Retinal pigment epithelial cell (primary cell): ENCODE measurements around the gene MTCH2.
"Not testable (repeated sequence)": the region's sequence is repeated elsewhere in the genome, so short reads cannot be mapped to it uniquely, and the experiment has no call there.

Source experiments
- DNase-seq: peaks from one replicate; pipeline ENCODE4 v3.0.0-alpha.2; 2010; ENCODE audit warnings: low read depth
- H3K4me3 ChIP-seq: 2 replicates; pipeline ENCODE4 v1.5.1; 2011; ENCODE audit warnings: mild to moderate bottlenecking, low read length, control low read depth, moderate library complexity
- CTCF ChIP-seq: conservative IDR thresholded peaks from 2 replicates; pipeline ENCODE4 v1.5.1; 2011; ENCODE audit warnings: low read depth, low read length, control low read depth, inconsistent platforms

The MTCH2 gene

DNA sequence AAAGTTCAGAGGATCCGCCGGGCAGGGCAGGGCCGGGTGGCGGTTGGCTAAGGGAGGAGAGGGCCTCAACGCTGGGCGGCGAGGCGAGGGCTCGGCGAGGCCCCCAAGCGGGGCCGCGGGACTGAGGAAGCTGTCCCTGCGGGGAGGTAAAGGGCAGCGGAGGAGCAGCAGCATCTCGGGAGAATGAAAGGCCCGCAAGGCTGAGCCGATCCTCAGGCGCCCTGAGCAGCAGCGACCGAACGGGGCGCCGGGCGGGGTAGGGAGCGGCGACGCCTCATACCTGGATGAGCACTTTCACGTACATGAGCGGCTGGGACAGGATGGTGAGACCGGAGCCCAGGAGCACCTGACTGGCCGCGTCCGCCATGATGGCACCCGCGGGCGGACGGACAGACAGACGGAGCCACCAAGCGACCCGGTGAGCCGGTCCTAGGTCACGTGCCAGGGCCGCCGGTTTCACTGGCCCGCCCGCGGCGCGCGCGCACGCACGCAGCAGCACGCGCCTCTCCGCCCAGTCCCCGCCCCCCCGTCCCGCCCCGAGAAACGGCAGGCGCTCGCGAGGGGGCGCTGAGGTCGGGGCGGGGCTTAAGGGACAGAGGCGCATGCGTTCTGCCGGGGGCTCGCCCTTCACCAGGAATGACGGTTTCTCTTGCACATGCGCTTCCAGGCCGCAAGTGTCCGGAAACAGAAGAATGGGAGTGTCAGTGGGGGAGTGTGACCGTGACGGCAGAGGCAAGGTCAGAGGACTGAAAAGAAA lies at the start of gene MTCH2:
TSS of gene MTCH2 (minus strand) at position 461 of the 757 bp plus-strand sequence. CDS start at position 367, 94 bp downstream.
- H3K4me3 ChIP-seq = peak within 1 kb of the TSS; percentile 82
- TF ChIP-seq CTCF = no peak
- peak; percentile 84 for DNase-seq

DNA sequence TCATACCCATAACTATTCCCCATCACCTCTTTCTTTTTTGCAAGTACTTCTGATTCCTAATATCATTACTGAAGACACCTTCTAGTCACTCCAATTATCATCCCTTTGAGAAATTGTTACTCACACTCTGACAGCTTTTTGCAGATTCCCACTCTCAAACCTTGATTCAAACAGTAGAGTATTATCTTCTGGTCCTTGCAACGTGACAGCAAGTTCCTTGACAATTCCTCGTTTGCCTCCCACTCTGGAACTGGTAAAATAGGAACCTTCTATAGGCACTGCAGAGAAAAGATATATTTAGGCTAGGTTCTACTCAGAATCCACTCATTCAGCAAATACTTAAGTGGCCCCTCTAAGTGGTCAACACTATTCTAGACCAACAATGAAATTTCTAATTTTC lies 49.6 kb upstream of the MTCH2 start:
- no peak for TF ChIP-seq CTCF
- DNase-seq = no peak

GRCh38 chr11:47689480-47689879 lies 47.1 kb upstream of the MTCH2 start:
- no peak for TF ChIP-seq CTCF
- no peak for DNase-seq
- H3K4me3 ChIP-seq = no peak overlapping the region

More for the DNA sequence above, 49.6 kb upstream of the MTCH2 start:
- no peak overlapping the region for H3K4me3 ChIP-seq

GRCh38 chr11:47688991-47689390 lies 46.6 kb upstream of the MTCH2 start:
- no peak overlapping the region for H3K4me3 ChIP-seq
- no peak for DNase-seq
- no peak for TF ChIP-seq CTCF

DNA sequence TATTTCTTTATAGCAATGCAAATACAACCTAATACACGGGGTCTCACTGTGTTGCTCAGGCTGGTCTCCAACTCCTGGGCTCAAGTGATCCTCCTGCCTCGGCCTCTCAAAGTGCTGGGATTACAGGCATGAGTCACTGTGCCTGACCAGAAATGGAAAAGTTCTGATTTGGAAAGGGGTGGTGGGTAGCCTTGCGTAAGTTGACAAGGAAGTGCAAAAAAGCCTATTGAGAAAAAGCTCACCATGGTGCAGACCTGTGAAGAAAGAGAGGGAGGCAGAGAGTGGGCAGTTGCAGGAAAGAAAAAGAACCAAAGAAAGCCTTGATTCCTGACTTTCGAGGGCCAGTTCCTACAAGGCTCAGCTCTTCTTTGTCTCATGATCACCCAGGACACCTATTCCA lies 45.8 kb upstream of the MTCH2 start:
- no peak for DNase-seq
- no peak for TF ChIP-seq CTCF
- H3K4me3 ChIP-seq = no peak overlapping the region

GRCh38 chr11:47686704-47687103 lies 44.3 kb upstream of the MTCH2 start:
- DNase-seq, H3K4me3 ChIP-seq: not testable (repeated sequence)

GRCh38 chr11:47686151-47686550 lies 43.8 kb upstream of the MTCH2 start:
- no peak overlapping the region for H3K4me3 ChIP-seq
- DNase-seq = no peak
- no peak for TF ChIP-seq CTCF
